HG02571 (cell line): Measurements from ENCODE around the gene ERBB2.
"Not testable (repeated sequence)": the region's sequence is repeated elsewhere in the genome, so short reads cannot be mapped to it uniquely, and the experiment has no call there.

Experiments
- ATAC-seq: cut with Tn5 transposase; IDR thresholded peaks from one replicate; pipeline ENCODE4 v1.9.1; 2021; ENCODE audit warnings: mild to moderate bottlenecking, moderate library complexity; ENCODE audit not compliant: unreplicated experiment

ERBB2 gene

GRCh38 chr17:39757931-39758873, 58.3 kb downstream of the ERBB2 start:
- ATAC-seq: no peak

- ATAC-seq: no peak
Measured at GRCh38 chr17:39759204-39759603, 59.3 kb downstream of the ERBB2 start.

- ATAC-seq: no peak
Measured at GRCh38 chr17:39761861-39762496, 62.1 kb downstream of the ERBB2 start.

- ATAC-seq: no peak
Measured at GRCh38 chr17:39763051-39763820, 63.4 kb downstream of the ERBB2 start.

GRCh38 chr17:39764171-39764570, 64.3 kb downstream of the ERBB2 start:
- not testable (repeated sequence) for ATAC-seq

- no peak for ATAC-seq
Measured at GRCh38 chr17:39765175-39765574, 65.3 kb downstream of the ERBB2 start.

GRCh38 chr17:39765766-39766165, 65.9 kb downstream of the ERBB2 start:
- ATAC-seq: no peak

- no peak for ATAC-seq
Measured at GRCh38 chr17:39767147-39767546, 67.3 kb downstream of the ERBB2 start.

- peak; percentile 45 for ATAC-seq
Measured at GRCh38 chr17:39769974-39770587, 70.2 kb downstream of the ERBB2 start.

- ATAC-seq: no peak
Measured at GRCh38 chr17:39772415-39772814, 72.6 kb downstream of the ERBB2 start.

GRCh38 chr17:39772987-39773934, 73.4 kb downstream of the ERBB2 start:
- ATAC-seq: no peak

- no peak for ATAC-seq
Measured at GRCh38 chr17:39774047-39774446, 74.2 kb downstream of the ERBB2 start.

GRCh38 chr17:39775031-39775430, 75.2 kb downstream of the ERBB2 start:
- no peak for ATAC-seq

GRCh38 chr17:39776252-39776651, 76.4 kb downstream of the ERBB2 start:
- no peak for ATAC-seq

- ATAC-seq: peak; percentile 44
Measured at GRCh38 chr17:39777534-39778365, 77.9 kb downstream of the ERBB2 start.
